Measurements from ENCODE around the gene ATAD3A. TPM values are rescaled to one million over a fixed set of nuclear protein-coding genes. Genes with fewer than 3 reads are reported as not detected.

Gene ATAD3A
- total and polyA plus RNA-seq, 2 donors (not counting 1 experiment from before 2014, with no cell fraction given) = 12.5 to 18.0 TPM

- H3K79me2 ChIP-seq (ENCODE audit: control insufficient read depth, insufficient read depth, low read length) = no peaks in the 10 kb centered on the region
- DNase-seq (ENCODE audit: low read depth in 2 of 2) = no peak
- TF ChIP-seq, protein P1, sequence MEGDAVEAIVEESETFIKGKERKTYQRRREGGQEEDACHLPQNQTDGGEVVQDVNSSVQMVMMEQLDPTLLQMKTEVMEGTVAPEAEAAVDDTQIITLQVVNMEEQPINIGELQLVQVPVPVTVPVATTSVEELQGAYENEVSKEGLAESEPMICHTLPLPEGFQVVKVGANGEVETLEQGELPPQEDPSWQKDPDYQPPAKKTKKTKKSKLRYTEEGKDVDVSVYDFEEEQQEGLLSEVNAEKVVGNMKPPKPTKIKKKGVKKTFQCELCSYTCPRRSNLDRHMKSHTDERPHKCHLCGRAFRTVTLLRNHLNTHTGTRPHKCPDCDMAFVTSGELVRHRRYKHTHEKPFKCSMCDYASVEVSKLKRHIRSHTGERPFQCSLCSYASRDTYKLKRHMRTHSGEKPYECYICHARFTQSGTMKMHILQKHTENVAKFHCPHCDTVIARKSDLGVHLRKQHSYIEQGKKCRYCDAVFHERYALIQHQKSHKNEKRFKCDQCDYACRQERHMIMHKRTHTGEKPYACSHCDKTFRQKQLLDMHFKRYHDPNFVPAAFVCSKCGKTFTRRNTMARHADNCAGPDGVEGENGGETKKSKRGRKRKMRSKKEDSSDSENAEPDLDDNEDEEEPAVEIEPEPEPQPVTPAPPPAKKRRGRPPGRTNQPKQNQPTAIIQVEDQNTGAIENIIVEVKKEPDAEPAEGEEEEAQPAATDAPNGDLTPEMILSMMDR (conservative IDR thresholded peaks at IDR 0.05 in 1 of 2, IDR thresholded peaks at IDR 0.05 in 1 of 2; ENCODE audit: low read depth in 1 of 2, low read length in 2 of 2) = no peak
- no peak for TF ChIP-seq EZH2 (IDR thresholded peaks at IDR 0.05; ENCODE audit: low read length, missing control alignments)
- no peak overlapping the region for H3K4me2 ChIP-seq (ENCODE audit: extremely low read depth, insufficient read depth, low read length)
- no peaks in the 10 kb centered on the region for H3K36me3 ChIP-seq (ENCODE audit: control insufficient read depth, insufficient read depth, low read length)
- H3K9me3 ChIP-seq (ENCODE audit: control insufficient read depth, insufficient read depth, low read depth, low read length) = no peaks in the 10 kb centered on the region
- H3K9ac ChIP-seq (ENCODE audit: insufficient read depth, low read length) = no peak overlapping the region
- no peak overlapping the region for H3K27ac ChIP-seq (ENCODE audit: insufficient read depth, low read length)
- no peak overlapping the region for H2AFZ ChIP-seq (ENCODE audit: low read length)
- H3K27me3 ChIP-seq (ENCODE audit: control insufficient read depth, insufficient read depth, low read length) = peaks cover 6% of the 10 kb centered on the region
- no peaks in the 10 kb centered on the region for H4K20me1 ChIP-seq (ENCODE audit: control insufficient read depth, extremely low read depth, insufficient read depth, low read length)
- H3K4me1 ChIP-seq (ENCODE audit: control insufficient read depth, extremely low read depth, insufficient read depth, low read length) = no peaks in the 10 kb centered on the region
- no peak overlapping the region for H3K4me3 ChIP-seq (replicated peaks in 1 of 4; ENCODE audit: control extremely low read depth in 1 of 4, insufficient read depth in 1 of 4, low read depth in 3 of 4, low read length in 4 of 4)
Measured at GRCh38 chr1:1583347-1584010, 71.5 kb downstream of the ATAD3A start.

Other genes with a start within 250 kb of the ATAD3A start
- 39.5 and 47.2 TPM in 2 replicates for gene UBE2J2, start 238.3 kb upstream of the ATAD3A start, total RNA-seq
- gene UBE2J2, start 238.3 kb upstream of the ATAD3A start, polyA plus RNA-seq = 32.3 and 50.9 TPM in 2 replicates
- 1.0 and 2.5 TPM in 2 replicates for gene SCNN1D, start 231.7 kb upstream of the ATAD3A start, total RNA-seq
- gene SCNN1D, start 231.7 kb upstream of the ATAD3A start, polyA plus RNA-seq = 0.44 TPM in 2 replicates
- 34.7 and 50.9 TPM in 2 replicates for gene ACAP3, start 204.2 kb upstream of the ATAD3A start, total RNA-seq
- 15.3 and 15.7 TPM in 2 replicates for gene ACAP3, start 204.2 kb upstream of the ATAD3A start, polyA plus RNA-seq
- gene PUSL1, start 203.6 kb upstream of the ATAD3A start, total RNA-seq = 12.7 and 13.1 TPM in 2 replicates
- gene PUSL1, start 203.6 kb upstream of the ATAD3A start, polyA plus RNA-seq = 7.1 and 9.6 TPM in 2 replicates
- 46.2 and 69.2 TPM in 2 replicates for gene INTS11, start 187.5 kb upstream of the ATAD3A start, total RNA-seq
- 44.1 and 73.0 TPM in 2 replicates for gene INTS11, start 187.5 kb upstream of the ATAD3A start, polyA plus RNA-seq
- gene CPTP, start 187.4 kb upstream of the ATAD3A start, total RNA-seq = 9.0 and 10.1 TPM in 2 replicates
- 6.0 and 6.2 TPM in 2 replicates for gene CPTP, start 187.4 kb upstream of the ATAD3A start, polyA plus RNA-seq
- 0.17 and 0.26 TPM in 2 replicates for gene TAS1R3, start 180.9 kb upstream of the ATAD3A start, total RNA-seq
- 0.01 and 0.02 TPM in 2 replicates for gene TAS1R3, start 180.9 kb upstream of the ATAD3A start, polyA plus RNA-seq
- gene DVL1, start 162.7 kb upstream of the ATAD3A start, total RNA-seq = 78.3 and 107 TPM in 2 replicates
- 9.1 and 12.5 TPM in 2 replicates for gene DVL1, start 162.7 kb upstream of the ATAD3A start, polyA plus RNA-seq
- 262 and 397 TPM in 2 replicates for gene MXRA8, start 153.6 kb upstream of the ATAD3A start, total RNA-seq
- gene MXRA8, start 153.6 kb upstream of the ATAD3A start, polyA plus RNA-seq = 205 and 239 TPM in 2 replicates
- gene AURKAIP1, start 137.0 kb upstream of the ATAD3A start, total RNA-seq = 83.2 and 85.2 TPM in 2 replicates
- gene AURKAIP1, start 137.0 kb upstream of the ATAD3A start, polyA plus RNA-seq = 42.2 and 66.9 TPM in 2 replicates
- gene CCNL2, start 112.8 kb upstream of the ATAD3A start, total RNA-seq = 87.1 and 102 TPM in 2 replicates
- gene CCNL2, start 112.8 kb upstream of the ATAD3A start, polyA plus RNA-seq = 70.5 and 116 TPM in 2 replicates
- 80.1 and 81.7 TPM in 2 replicates for gene MRPL20, start 104.9 kb upstream of the ATAD3A start, total RNA-seq
- 150 and 188 TPM in 2 replicates for gene MRPL20, start 104.9 kb upstream of the ATAD3A start, polyA plus RNA-seq
- gene ANKRD65, start 90.9 kb upstream of the ATAD3A start, total RNA-seq = 1.3 and 2.0 TPM in 2 replicates
- 0.84 and 1.9 TPM in 2 replicates for gene ANKRD65, start 90.9 kb upstream of the ATAD3A start, polyA plus RNA-seq
- 2.6 and 3.1 TPM in 2 replicates for gene VWA1, start 76.5 kb upstream of the ATAD3A start, total RNA-seq
- gene VWA1, start 76.5 kb upstream of the ATAD3A start, polyA plus RNA-seq = 1.7 and 2.5 TPM in 2 replicates
- under 0.01 and 0.17 TPM in 2 replicates for gene ATAD3C, start 62.5 kb upstream of the ATAD3A start, total RNA-seq
- gene ATAD3C, start 62.5 kb upstream of the ATAD3A start, polyA plus RNA-seq = not detected in 2 replicates
- 14.4 and 15.0 TPM in 2 replicates for gene ATAD3B, start 40.4 kb upstream of the ATAD3A start, total RNA-seq
- gene ATAD3B, start 40.4 kb upstream of the ATAD3A start, polyA plus RNA-seq = 7.0 and 11.6 TPM in 2 replicates
- gene TMEM240, start 28.5 kb downstream of the ATAD3A start, total RNA-seq = 4.9 and 5.4 TPM in 2 replicates
- 1.3 and 1.4 TPM in 2 replicates for gene TMEM240, start 28.5 kb downstream of the ATAD3A start, polyA plus RNA-seq
- 65.1 and 72.7 TPM in 2 replicates for gene SSU72, start 62.7 kb downstream of the ATAD3A start, total RNA-seq
- gene SSU72, start 62.7 kb downstream of the ATAD3A start, polyA plus RNA-seq = 127 and 135 TPM in 2 replicates
- gene FNDC10, start 88.0 kb downstream of the ATAD3A start, total RNA-seq = 0.50 and 0.77 TPM in 2 replicates
- gene FNDC10, start 88.0 kb downstream of the ATAD3A start, polyA plus RNA-seq = 1.6 and 2.0 TPM in 2 replicates
- gene MIB2, start 103.3 kb downstream of the ATAD3A start, total RNA-seq = 74.3 and 77.3 TPM in 2 replicates
- gene MIB2, start 103.3 kb downstream of the ATAD3A start, polyA plus RNA-seq = 4.6 and 7.1 TPM in 2 replicates
- 4.6 and 9.8 TPM in 2 replicates for gene MMP23B, start 120.0 kb downstream of the ATAD3A start, total RNA-seq
- 0.82 and 0.89 TPM in 2 replicates for gene MMP23B, start 120.0 kb downstream of the ATAD3A start, polyA plus RNA-seq
- 6.7 and 9.7 TPM in 2 replicates for gene CDK11B, start 146.8 kb downstream of the ATAD3A start, total RNA-seq
- 2.5 and 4.3 TPM in 2 replicates for gene CDK11B, start 146.8 kb downstream of the ATAD3A start, polyA plus RNA-seq
- 37.2 and 55.8 TPM in 2 replicates for gene SLC35E2B, start 180.6 kb downstream of the ATAD3A start, total RNA-seq
- gene SLC35E2B, start 180.6 kb downstream of the ATAD3A start, polyA plus RNA-seq = 17.5 and 25.5 TPM in 2 replicates
- gene CDK11A, start 212.2 kb downstream of the ATAD3A start, total RNA-seq = 10.5 and 14.2 TPM in 2 replicates
- 2.8 and 3.0 TPM in 2 replicates for gene CDK11A, start 212.2 kb downstream of the ATAD3A start, polyA plus RNA-seq

Measured in fibroblast of lung (primary cell).